ENCODE data around the gene CDKAL1.
A peak's percentile ranks its signal among the peaks of the same experiment; 100 is the strongest.

CDKAL1 gene

GRCh38 chr6:21022343-21023107 is 488.3 kb downstream of the CDKAL1 start:
- peak; percentile 50 for FAIRE-seq
- no peak for DNase-seq (ENCODE audit: insufficient read length, low spot score)
- TF ChIP-seq SPI1 (IDR thresholded peaks at IDR 0.05; ENCODE audit: low read depth, low read length) (peak; percentile 83), POU2F2 (IDR thresholded peaks at IDR 0.05; ENCODE audit: low read depth, low read length) (no peak), POLR2AphosphoS5 (IDR thresholded peaks at IDR 0.05; ENCODE audit: low read depth, low read length) (no peak), PAX5 (IDR thresholded peaks at IDR 0.05; ENCODE audit: insufficient read depth, low read length, severe bottlenecking) (peak; percentile 67), POLR2A (IDR thresholded peaks at IDR 0.05; ENCODE audit: low read depth, low read length) (no peak), TAF1 (IDR thresholded peaks at IDR 0.05; ENCODE audit: low read depth, low read length) (no peak)

GRCh38 chr6:21023210-21023609 is 489.0 kb downstream of the CDKAL1 start:
- TF ChIP-seq PAX5 (IDR thresholded peaks at IDR 0.05; ENCODE audit: insufficient read depth, low read length, severe bottlenecking) (no peak), POU2F2 (IDR thresholded peaks at IDR 0.05; ENCODE audit: low read depth, low read length) (no peak), SPI1 (IDR thresholded peaks at IDR 0.05; ENCODE audit: low read depth, low read length) (no peak), POLR2A (IDR thresholded peaks at IDR 0.05; ENCODE audit: low read depth, low read length) (no peak), POLR2AphosphoS5 (IDR thresholded peaks at IDR 0.05; ENCODE audit: low read depth, low read length) (no peak), TAF1 (IDR thresholded peaks at IDR 0.05; ENCODE audit: low read depth, low read length) (no peak)
- FAIRE-seq = no peak
- DNase-seq (ENCODE audit: insufficient read length, low spot score) = no peak

GRCh38 chr6:21024616-21025015 is 490.4 kb downstream of the CDKAL1 start:
- FAIRE-seq (no peak), DNase-seq (ENCODE audit: insufficient read length, low spot score) (no peak)
- no peak for TF ChIP-seq PAX5 (IDR thresholded peaks at IDR 0.05; ENCODE audit: insufficient read depth, low read length, severe bottlenecking)
- TF ChIP-seq SPI1 (IDR thresholded peaks at IDR 0.05; ENCODE audit: low read depth, low read length) = no peak
- TF ChIP-seq POLR2AphosphoS5 (IDR thresholded peaks at IDR 0.05; ENCODE audit: low read depth, low read length) = no peak
- TF ChIP-seq TAF1 (IDR thresholded peaks at IDR 0.05; ENCODE audit: low read depth, low read length) = no peak
- no peak for TF ChIP-seq POLR2A (IDR thresholded peaks at IDR 0.05; ENCODE audit: low read depth, low read length)
- no peak for TF ChIP-seq POU2F2 (IDR thresholded peaks at IDR 0.05; ENCODE audit: low read depth, low read length)

GRCh38 chr6:21026576-21027273 is 492.5 kb downstream of the CDKAL1 start:
- FAIRE-seq (no peak), DNase-seq (ENCODE audit: insufficient read length, low spot score) (no peak)
- no peak for TF ChIP-seq POLR2AphosphoS5 (IDR thresholded peaks at IDR 0.05; ENCODE audit: low read depth, low read length)
- TF ChIP-seq POU2F2 (IDR thresholded peaks at IDR 0.05; ENCODE audit: low read depth, low read length) = no peak
- TF ChIP-seq SPI1 (IDR thresholded peaks at IDR 0.05; ENCODE audit: low read depth, low read length) = no peak
- TF ChIP-seq POLR2A (IDR thresholded peaks at IDR 0.05; ENCODE audit: low read depth, low read length) = no peak
- TF ChIP-seq PAX5 (IDR thresholded peaks at IDR 0.05; ENCODE audit: insufficient read depth, low read length, severe bottlenecking) = no peak
- TF ChIP-seq TAF1 (IDR thresholded peaks at IDR 0.05; ENCODE audit: low read depth, low read length) = no peak

GRCh38 chr6:21027507-21027906 is 493.2 kb downstream of the CDKAL1 start:
- no peak for TF ChIP-seq SPI1 (IDR thresholded peaks at IDR 0.05; ENCODE audit: low read depth, low read length)
- TF ChIP-seq TAF1 (IDR thresholded peaks at IDR 0.05; ENCODE audit: low read depth, low read length) = no peak
- TF ChIP-seq POU2F2 (IDR thresholded peaks at IDR 0.05; ENCODE audit: low read depth, low read length) = no peak
- no peak for TF ChIP-seq POLR2A (IDR thresholded peaks at IDR 0.05; ENCODE audit: low read depth, low read length)
- no peak for TF ChIP-seq PAX5 (IDR thresholded peaks at IDR 0.05; ENCODE audit: insufficient read depth, low read length, severe bottlenecking)
- TF ChIP-seq POLR2AphosphoS5 (IDR thresholded peaks at IDR 0.05; ENCODE audit: low read depth, low read length) = no peak
- DNase-seq (ENCODE audit: insufficient read length, low spot score) = no peak
- no peak for FAIRE-seq

- TF ChIP-seq POU2F2 (IDR thresholded peaks at IDR 0.05; ENCODE audit: low read depth, low read length) (no peak), POLR2AphosphoS5 (IDR thresholded peaks at IDR 0.05; ENCODE audit: low read depth, low read length) (no peak), PAX5 (IDR thresholded peaks at IDR 0.05; ENCODE audit: insufficient read depth, low read length, severe bottlenecking) (no peak), POLR2A (IDR thresholded peaks at IDR 0.05; ENCODE audit: low read depth, low read length) (no peak), SPI1 (IDR thresholded peaks at IDR 0.05; ENCODE audit: low read depth, low read length) (no peak), TAF1 (IDR thresholded peaks at IDR 0.05; ENCODE audit: low read depth, low read length) (no peak)
- no peak for FAIRE-seq
Observed at GRCh38 chr6:21031182-21031581, 496.9 kb downstream of the CDKAL1 start.

GRCh38 chr6:21033084-21033483 is 498.8 kb downstream of the CDKAL1 start:
- no peak for TF ChIP-seq POU2F2 (IDR thresholded peaks at IDR 0.05; ENCODE audit: low read depth, low read length)
- no peak for TF ChIP-seq SPI1 (IDR thresholded peaks at IDR 0.05; ENCODE audit: low read depth, low read length)
- DNase-seq (ENCODE audit: insufficient read length, low spot score) = no peak
- no peak for FAIRE-seq

More at GRCh38 chr6:21031182-21031581, 496.9 kb downstream of the CDKAL1 start:
- DNase-seq (ENCODE audit: insufficient read length, low spot score) = no peak

GRCh38 chr6:21033575-21034026 is 499.3 kb downstream of the CDKAL1 start:
- FAIRE-seq = no peak
- DNase-seq (ENCODE audit: insufficient read length, low spot score) = no peak
- no peak for TF ChIP-seq POLR2A (IDR thresholded peaks at IDR 0.05; ENCODE audit: low read depth, low read length)
- no peak for TF ChIP-seq POLR2AphosphoS5 (IDR thresholded peaks at IDR 0.05; ENCODE audit: low read depth, low read length)
- no peak for TF ChIP-seq POU2F2 (IDR thresholded peaks at IDR 0.05; ENCODE audit: low read depth, low read length)
- TF ChIP-seq PAX5 (IDR thresholded peaks at IDR 0.05; ENCODE audit: insufficient read depth, low read length, severe bottlenecking) = no peak
- TF ChIP-seq TAF1 (IDR thresholded peaks at IDR 0.05; ENCODE audit: low read depth, low read length) = no peak
- no peak for TF ChIP-seq SPI1 (IDR thresholded peaks at IDR 0.05; ENCODE audit: low read depth, low read length)

GRCh38 chr6:21034345-21034744 is 500.1 kb downstream of the CDKAL1 start:
- DNase-seq (ENCODE audit: insufficient read length, low spot score) (no peak), FAIRE-seq (no peak)
- TF ChIP-seq POLR2A (IDR thresholded peaks at IDR 0.05; ENCODE audit: low read depth, low read length) (no peak), POLR2AphosphoS5 (IDR thresholded peaks at IDR 0.05; ENCODE audit: low read depth, low read length) (no peak), SPI1 (IDR thresholded peaks at IDR 0.05; ENCODE audit: low read depth, low read length) (no peak), PAX5 (IDR thresholded peaks at IDR 0.05; ENCODE audit: insufficient read depth, low read length, severe bottlenecking) (no peak), TAF1 (IDR thresholded peaks at IDR 0.05; ENCODE audit: low read depth, low read length) (no peak), POU2F2 (IDR thresholded peaks at IDR 0.05; ENCODE audit: low read depth, low read length) (no peak)
